NCI-H2171 (cell line): ENCODE results near the gene DENND1A.
"Not testable (repeated sequence)": the region's sequence is repeated elsewhere in the genome, so short reads cannot be mapped to it uniquely, and the experiment has no call there.

Experiments
- DNase-seq: peaks from one replicate; lab custom pipeline; 2025; lab: John Stamatoyannopoulos, UW

DENND1A gene

GRCh38 chr9:123946101-123946821 lies 16.3 kb upstream of the DENND1A start:
- DNase-seq: no peak

GRCh38 chr9:123945532-123945931 lies 15.6 kb upstream of the DENND1A start:
- no peak for DNase-seq

GRCh38 chr9:123944464-123944863 lies 14.5 kb upstream of the DENND1A start:
- DNase-seq: not testable (repeated sequence)

- no peak for DNase-seq
These were observed 13.7 kb upstream of the DENND1A start for GRCh38 chr9:123943671-123944070.

GRCh38 chr9:123942542-123942941 lies 12.6 kb upstream of the DENND1A start:
- DNase-seq: no peak

GRCh38 chr9:123941524-123942070 lies 11.7 kb upstream of the DENND1A start:
- DNase-seq: no peak

- no peak for DNase-seq
These were observed 11.0 kb upstream of the DENND1A start for GRCh38 chr9:123940721-123941523.

- DNase-seq: no peak
These were observed 8.5 kb upstream of the DENND1A start for GRCh38 chr9:123938401-123938800.

- not testable (repeated sequence) for DNase-seq
These were observed 6.6 kb upstream of the DENND1A start for GRCh38 chr9:123936575-123936974.

GRCh38 chr9:123933440-123934212 lies 3.7 kb upstream of the DENND1A start:
- no peak for DNase-seq

GRCh38 chr9:123929177-123929869 lies 603 bp downstream of the DENND1A start:
- DNase-seq: no peak

- DNase-seq: no peak
These were observed 1.3 kb downstream of the DENND1A start for GRCh38 chr9:123928533-123929176.

GRCh38 chr9:123927625-123928532 lies 2.0 kb downstream of the DENND1A start:
- no peak for DNase-seq

- no peak for DNase-seq
These were observed 3.0 kb downstream of the DENND1A start for GRCh38 chr9:123926941-123927340.

- DNase-seq: no peak
These were observed 4.1 kb downstream of the DENND1A start for GRCh38 chr9:123925819-123926218.

GRCh38 chr9:123925161-123925560 lies 4.8 kb downstream of the DENND1A start:
- no peak for DNase-seq

- no peak for DNase-seq
These were observed 5.2 kb downstream of the DENND1A start for GRCh38 chr9:123924727-123925126.

GRCh38 chr9:123923884-123924283 lies 6.0 kb downstream of the DENND1A start:
- DNase-seq: no peak

- DNase-seq: no peak
These were observed 6.5 kb downstream of the DENND1A start for GRCh38 chr9:123923377-123923776.

- DNase-seq: no peak
These were observed 7.0 kb downstream of the DENND1A start for GRCh38 chr9:123922911-123923310.
